Astrocyte of the spinal cord (primary cell): ENCODE measurements around the gene GC.

Experiments used
- DNase-seq: peaks from one replicate; pipeline ENCODE4 v3.0.0; 2011; ENCODE audit warnings: low read depth, low spot score
- H3K4me3 ChIP-seq: 2 replicates; pipeline ENCODE4 v1.5.1; 2011; ENCODE audit warnings: low read depth, mild to moderate bottlenecking, low read length, moderate library complexity
- CTCF ChIP-seq: IDR thresholded peaks from 2 replicates; pipeline ENCODE4 v1.5.1; 2012; ENCODE audit warnings: low read depth, mild to moderate bottlenecking, low read length, inconsistent platforms
- in situ Hi-C: cut with HindIII; loops from 2 replicates; pipeline ENCODE4 v1.10.0; 2017; ENCODE audit warnings: low sequenced_read_pairs

The GC gene

DNA sequence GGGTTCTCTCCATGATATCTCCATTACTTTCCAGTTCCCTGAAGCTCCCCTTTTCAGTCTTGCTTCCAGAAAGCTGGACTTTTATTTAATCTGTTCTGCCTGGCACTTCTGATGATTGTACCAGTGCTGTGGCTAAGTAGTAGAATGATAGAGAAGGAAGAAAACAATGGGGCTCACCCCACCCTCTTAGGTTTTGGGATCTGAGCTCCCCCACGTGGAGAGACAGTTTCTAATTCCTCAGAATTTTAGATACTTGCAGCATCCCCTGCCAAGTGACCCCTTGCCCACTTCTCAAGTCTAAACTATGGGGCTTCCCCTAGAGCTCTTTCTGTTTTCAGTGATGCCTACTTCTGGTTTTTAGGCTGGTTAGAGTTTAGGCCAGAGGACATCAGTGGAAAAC, 73.9 kb downstream of the GC start:
- no peak overlapping the region for H3K4me3 ChIP-seq
- DNase-seq, result no peak
- in situ Hi-C loops, result no loop called here
- TF ChIP-seq CTCF, result no peak

DNA sequence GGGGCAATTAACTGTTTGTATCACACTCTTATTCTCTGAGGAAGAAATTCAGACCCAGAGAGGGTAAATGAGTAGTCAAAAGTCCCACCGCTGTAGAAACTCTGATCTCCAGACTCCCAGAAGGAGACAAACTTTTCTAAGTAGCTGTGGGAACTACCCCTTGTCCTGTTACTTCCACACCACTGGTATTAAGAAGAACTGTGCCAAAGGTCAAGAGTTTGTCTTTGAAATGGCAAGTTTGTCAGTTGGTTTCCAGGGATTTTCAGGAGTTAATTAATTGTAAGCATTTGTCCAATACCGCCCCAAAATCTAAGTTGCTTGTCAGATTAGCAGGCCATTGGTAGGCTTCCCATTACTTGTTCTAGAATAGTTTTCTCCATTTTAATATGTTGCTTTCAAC, 85.7 kb downstream of the GC start:
- H3K4me3 ChIP-seq, result no peak overlapping the region
- no peak for TF ChIP-seq CTCF
- DNase-seq, result no peak
- in situ Hi-C loops, result no loop called here

DNA sequence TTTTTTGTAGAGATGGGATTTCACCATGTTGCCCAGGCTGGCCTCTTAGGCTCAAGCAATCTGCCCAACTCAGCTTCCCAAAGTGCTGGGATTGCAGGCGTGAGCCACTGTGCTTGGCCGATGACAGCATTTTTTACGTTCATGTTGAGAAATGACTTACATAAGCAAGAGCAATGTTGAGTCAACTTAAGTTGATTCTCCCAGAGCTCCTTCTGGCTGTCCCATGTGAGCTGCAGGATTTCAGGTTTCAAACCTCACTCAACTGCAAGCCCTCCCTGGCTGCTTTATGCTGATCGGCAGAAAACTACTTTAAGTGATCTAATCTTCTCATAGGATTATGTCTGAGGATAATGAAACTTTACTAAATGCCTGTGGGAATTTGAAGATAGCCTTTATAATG, 86.8 kb downstream of the GC start:
- H3K4me3 ChIP-seq, result no peak overlapping the region
- in situ Hi-C loops, result no loop called here
- TF ChIP-seq CTCF, result no peak
- DNase-seq, result no peak

- in situ Hi-C loops, result no loop called here
- H3K4me3 ChIP-seq, result no peak overlapping the region
- no peak for DNase-seq
- no peak for TF ChIP-seq CTCF
These were observed 88.9 kb downstream of the GC start for GRCh38 chr4:71694961-71695360.

DNA sequence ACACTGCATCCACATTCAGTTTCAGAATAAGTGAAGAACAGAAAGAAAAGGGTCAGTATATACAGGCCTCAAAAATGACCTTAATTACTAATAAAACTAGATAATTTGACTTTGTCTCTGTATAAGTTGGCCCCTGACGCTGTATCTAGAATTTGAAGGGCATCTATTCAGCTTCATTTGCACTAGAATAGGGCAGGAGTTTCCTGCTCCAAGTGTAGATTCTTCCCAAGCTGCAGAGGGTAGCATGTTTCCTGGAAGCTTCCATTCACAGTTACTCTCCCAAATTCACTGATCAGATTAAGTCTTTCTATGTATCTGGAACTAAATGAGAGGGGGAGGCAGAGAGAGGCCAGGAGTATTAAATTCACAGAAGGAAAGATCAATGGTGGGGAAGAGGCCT, 90.9 kb downstream of the GC start:
- H3K4me3 ChIP-seq, result no peak overlapping the region
- in situ Hi-C loops, result no loop called here
- no peak for TF ChIP-seq CTCF
- DNase-seq, result no peak

GRCh38 chr4:71692198-71692597, 91.7 kb downstream of the GC start:
- no peak for DNase-seq
- in situ Hi-C loops, result no loop called here
- no peak overlapping the region for H3K4me3 ChIP-seq
- no peak for TF ChIP-seq CTCF
